ENCODE data around the gene PCDHGA1. TPM values are rescaled to one million over a fixed set of nuclear protein-coding genes. Genes with fewer than 3 reads are reported as not detected.
A peak's percentile ranks its signal among the peaks of the same experiment; 100 is the strongest.
"Not testable (repeated sequence)": the region's sequence is repeated elsewhere in the genome, so short reads cannot be mapped to it uniquely, and the experiment has no call there.

PCDHGA1 gene
- total RNA-seq, 1 experiment from 2014 or later, result not detected

DNA sequence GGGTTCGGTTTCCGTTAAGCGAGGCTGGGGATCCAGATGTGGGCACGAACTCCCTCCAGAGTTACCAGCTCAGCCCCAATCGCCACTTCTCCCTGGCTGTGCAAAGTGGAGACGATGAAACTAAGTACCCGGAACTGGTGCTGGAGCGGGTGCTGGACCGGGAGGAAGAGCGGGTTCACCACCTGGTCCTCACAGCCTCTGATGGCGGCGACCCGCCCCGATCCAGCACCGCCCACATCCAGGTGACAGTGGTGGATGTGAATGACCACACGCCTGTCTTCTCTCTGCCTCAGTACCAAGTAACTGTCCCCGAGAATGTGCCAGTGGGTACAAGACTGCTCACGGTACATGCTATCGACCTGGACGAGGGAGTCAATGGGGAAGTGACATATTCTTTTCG lies 53.0 kb downstream of the PCDHGA1 start:
- DNase-seq, result peak; percentile 28
- Histone ChIP-seq H3K27me3 (ENCODE audit: control insufficient read depth, insufficient read depth, low read length) (no peaks in the 10 kb centered on the region), H3K36me3 (replicated peaks; ENCODE audit: control insufficient read depth, insufficient read depth, low read length) (no peaks in the 10 kb centered on the region), H3K4me3 (ENCODE audit: insufficient read depth, low read depth, low read length) (no peak overlapping the region)

GRCh38 chr5:141384471-141385267 lies 54.4 kb downstream of the PCDHGA1 start:
- DNase-seq, result no peak
- no peaks in the 10 kb centered on the region for H3K27me3 ChIP-seq (ENCODE audit: control insufficient read depth, insufficient read depth, low read length)

DNA sequence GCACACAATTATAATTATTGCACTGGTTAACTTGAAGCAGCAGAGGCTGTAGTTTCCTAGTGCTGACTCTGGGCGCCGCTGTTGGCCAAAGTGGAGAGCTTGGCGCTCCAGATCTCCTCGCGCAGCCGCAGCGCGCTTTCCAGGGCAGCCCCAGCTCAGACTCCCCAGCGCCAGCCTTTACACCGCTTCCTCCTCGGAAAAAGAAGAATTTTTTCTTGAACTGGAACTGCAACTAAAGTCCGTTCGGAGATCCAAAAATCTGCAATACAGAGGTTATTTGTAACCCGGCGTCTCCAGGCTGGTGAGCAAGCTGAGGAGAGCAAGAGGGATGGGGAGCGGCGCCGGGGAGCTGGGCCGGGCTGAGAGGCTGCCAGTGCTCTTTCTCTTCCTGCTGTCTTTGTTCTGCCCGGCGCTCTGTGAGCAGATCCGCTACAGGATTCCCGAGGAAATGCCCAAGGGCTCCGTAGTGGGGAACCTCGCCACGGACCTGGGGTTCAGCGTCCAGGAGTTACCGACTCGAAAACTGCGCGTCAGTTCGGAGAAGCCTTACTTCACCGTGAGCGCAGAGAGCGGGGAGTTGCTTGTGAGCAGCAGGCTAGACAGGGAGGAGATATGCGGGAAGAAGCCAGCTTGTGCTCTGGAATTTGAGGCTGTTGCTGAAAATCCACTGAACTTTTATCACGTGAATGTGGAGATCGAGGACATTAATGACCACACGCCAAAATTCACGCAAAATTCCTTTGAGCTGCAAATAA lies 57.4 kb downstream of the PCDHGA1 start, which contains the start of gene PCDHGB4:
Gene PCDHGB4 (plus strand): TSS at position 142 of the 755 bp plus-strand sequence. CDS start 187 bp downstream, at position 329.
- not testable (repeated sequence) for H3K36me3 ChIP-seq (replicated peaks; ENCODE audit: control insufficient read depth, insufficient read depth, low read length); H3K27me3 ChIP-seq (ENCODE audit: control insufficient read depth, insufficient read depth, low read length)
- peak; percentile 50 for DNase-seq
- peak within 1 kb of the TSS; percentile 41; the same call in 1 of the 2 replicates for H3K4me3 ChIP-seq (ENCODE audit: insufficient read depth, low read depth, low read length)

More at GRCh38 chr5:141384471-141385267, 54.4 kb downstream of the PCDHGA1 start:
- no peaks in the 10 kb centered on the region for H3K36me3 ChIP-seq (replicated peaks; ENCODE audit: control insufficient read depth, insufficient read depth, low read length)
- H3K4me3 ChIP-seq (ENCODE audit: insufficient read depth, low read depth, low read length), result no peak overlapping the region

DNA sequence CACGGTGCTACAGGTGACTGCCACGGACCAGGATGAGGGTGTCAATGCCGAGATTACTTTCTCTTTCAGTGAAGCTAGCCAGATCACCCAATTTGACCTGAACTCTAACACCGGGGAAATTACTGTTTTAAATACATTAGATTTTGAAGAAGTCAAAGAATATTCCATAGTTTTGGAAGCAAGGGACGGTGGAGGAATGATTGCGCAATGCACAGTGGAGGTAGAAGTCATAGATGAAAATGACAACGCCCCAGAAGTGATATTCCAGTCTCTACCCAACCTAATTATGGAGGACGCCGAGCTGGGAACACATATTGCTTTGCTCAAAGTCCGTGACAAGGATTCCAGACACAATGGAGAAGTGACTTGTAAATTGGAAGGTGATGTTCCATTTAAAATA lies 58.3 kb downstream of the PCDHGA1 start:
- Histone ChIP-seq H3K27me3 (ENCODE audit: control insufficient read depth, insufficient read depth, low read length) (no peaks in the 10 kb centered on the region), H3K4me3 (ENCODE audit: insufficient read depth, low read depth, low read length) (no peak overlapping the region), H3K36me3 (replicated peaks; ENCODE audit: control insufficient read depth, insufficient read depth, low read length) (no peaks in the 10 kb centered on the region)
- no peak for DNase-seq

DNA sequence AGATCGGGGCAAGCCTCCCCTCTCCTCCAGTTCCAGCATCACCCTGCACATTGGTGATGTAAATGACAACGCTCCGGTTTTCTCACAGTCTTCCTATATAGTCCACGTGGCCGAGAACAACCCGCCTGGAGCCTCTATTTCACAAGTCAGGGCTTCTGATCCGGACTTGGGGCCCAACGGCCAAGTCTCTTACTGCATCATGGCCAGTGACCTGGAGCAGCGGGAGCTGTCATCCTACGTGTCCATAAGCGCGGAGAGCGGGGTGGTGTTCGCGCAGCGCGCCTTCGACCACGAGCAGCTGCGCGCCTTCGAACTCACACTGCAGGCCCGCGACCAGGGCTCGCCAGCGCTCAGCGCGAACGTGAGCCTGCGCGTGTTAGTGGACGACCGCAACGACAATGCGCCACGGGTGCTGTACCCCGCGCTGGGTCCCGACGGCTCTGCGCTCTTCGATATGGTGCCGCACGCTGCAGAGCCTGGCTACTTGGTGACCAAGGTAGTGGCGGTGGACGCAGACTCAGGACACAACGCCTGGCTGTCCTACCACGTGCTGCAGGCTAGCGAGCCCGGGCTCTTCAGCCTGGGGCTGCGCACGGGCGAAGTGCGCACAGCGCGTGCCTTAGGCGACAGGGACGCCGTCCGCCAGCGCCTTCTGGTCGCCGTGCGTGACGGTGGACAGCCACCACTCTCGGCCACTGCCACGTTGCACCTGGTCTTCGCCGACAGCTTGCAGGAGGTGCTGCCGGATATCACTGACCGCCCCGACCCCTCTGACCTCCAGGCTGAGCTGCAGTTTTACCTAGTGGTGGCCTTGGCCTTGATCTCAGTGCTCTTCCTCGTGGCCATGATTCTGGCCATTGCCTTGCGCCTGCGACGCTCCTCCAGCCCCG lies 59.1 kb downstream of the PCDHGA1 start:
- no peak overlapping the region for H3K4me3 ChIP-seq (ENCODE audit: insufficient read depth, low read depth, low read length)
- H3K27me3 ChIP-seq (ENCODE audit: control insufficient read depth, insufficient read depth, low read length), result no peaks in the 10 kb centered on the region

GRCh38 chr5:141392429-141393198 lies 62.3 kb downstream of the PCDHGA1 start, which contains the start of gene PCDHGA8:
Gene PCDHGA8 (plus strand): TSS chr5:141392633. CDS start chr5:141392814, 181 bp downstream.
- H3K27me3 ChIP-seq (ENCODE audit: control insufficient read depth, insufficient read depth, low read length), result no peaks in the 10 kb centered on the region
- no peak for DNase-seq
- no peak within 1 kb of the TSS for H3K4me3 ChIP-seq (ENCODE audit: insufficient read depth, low read depth, low read length)
- no peaks in the 10 kb centered on the region for H3K36me3 ChIP-seq (replicated peaks; ENCODE audit: control insufficient read depth, insufficient read depth, low read length)

More for the DNA sequence above, 59.1 kb downstream of the PCDHGA1 start:
- no peaks in the 10 kb centered on the region for H3K36me3 ChIP-seq (replicated peaks; ENCODE audit: control insufficient read depth, insufficient read depth, low read length)
- DNase-seq, result no peak

GRCh38 chr5:141393267-141393666 lies 63.0 kb downstream of the PCDHGA1 start:
- H3K36me3 ChIP-seq (replicated peaks; ENCODE audit: control insufficient read depth, insufficient read depth, low read length), result no peaks in the 10 kb centered on the region
- no peak for DNase-seq
- no peak overlapping the region for H3K4me3 ChIP-seq (ENCODE audit: insufficient read depth, low read depth, low read length)
- no peaks in the 10 kb centered on the region for H3K27me3 ChIP-seq (ENCODE audit: control insufficient read depth, insufficient read depth, low read length)

- not testable (repeated sequence) for H3K4me3 ChIP-seq (ENCODE audit: insufficient read depth, low read depth, low read length); DNase-seq; H3K27me3 ChIP-seq (ENCODE audit: control insufficient read depth, insufficient read depth, low read length); H3K36me3 ChIP-seq (replicated peaks; ENCODE audit: control insufficient read depth, insufficient read depth, low read length)
Measured at GRCh38 chr5:141394401-141395187, 64.3 kb downstream of the PCDHGA1 start.

- peak; percentile 41 for DNase-seq
- H3K4me3 ChIP-seq (ENCODE audit: insufficient read depth, low read depth, low read length); H3K36me3 ChIP-seq (replicated peaks; ENCODE audit: control insufficient read depth, insufficient read depth, low read length); H3K27me3 ChIP-seq (ENCODE audit: control insufficient read depth, insufficient read depth, low read length): not testable (repeated sequence)
Measured at GRCh38 chr5:141397756-141398551, 67.6 kb downstream of the PCDHGA1 start, which contains the start of gene PCDHGB5. Gene PCDHGB5 (plus strand): TSS chr5:141397947. CDS start chr5:141398128, 181 bp downstream.

- peak; percentile 28 for DNase-seq
- Histone ChIP-seq H3K4me3 (ENCODE audit: insufficient read depth, low read depth, low read length) (no peak overlapping the region), H3K27me3 (ENCODE audit: control insufficient read depth, insufficient read depth, low read length) (no peaks in the 10 kb centered on the region), H3K36me3 (replicated peaks; ENCODE audit: control insufficient read depth, insufficient read depth, low read length) (no peaks in the 10 kb centered on the region)
Measured at GRCh38 chr5:141398608-141399007, 68.3 kb downstream of the PCDHGA1 start.

DNA sequence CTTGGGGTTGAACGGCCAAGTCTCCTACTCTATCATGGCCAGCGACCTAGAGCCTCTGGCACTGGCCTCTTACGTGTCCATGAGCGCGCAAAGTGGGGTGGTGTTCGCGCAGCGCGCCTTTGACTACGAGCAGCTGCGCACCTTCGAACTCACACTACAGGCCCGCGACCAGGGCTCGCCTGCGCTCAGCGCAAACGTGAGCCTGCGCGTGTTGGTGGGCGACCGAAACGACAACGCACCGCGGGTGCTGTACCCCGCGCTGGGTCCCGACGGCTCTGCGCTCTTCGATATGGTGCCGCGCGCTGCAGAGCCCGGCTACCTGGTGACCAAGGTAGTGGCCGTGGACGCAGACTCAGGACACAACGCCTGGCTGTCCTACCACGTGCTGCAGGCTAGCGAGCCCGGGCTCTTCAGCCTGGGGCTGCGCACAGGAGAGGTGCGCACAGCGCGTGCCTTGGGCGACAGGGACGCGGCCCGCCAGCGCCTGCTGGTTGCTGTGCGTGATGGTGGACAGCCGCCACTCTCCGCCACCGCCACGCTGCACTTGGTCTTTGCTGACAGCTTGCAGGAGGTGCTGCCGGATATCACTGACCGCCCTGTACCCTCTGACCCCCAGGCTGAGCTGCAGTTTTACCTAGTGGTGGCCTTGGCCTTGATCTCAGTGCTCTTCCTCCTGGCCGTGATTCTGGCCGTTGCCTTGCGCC lies 69.4 kb downstream of the PCDHGA1 start:
- Histone ChIP-seq H3K36me3 (replicated peaks; ENCODE audit: control insufficient read depth, insufficient read depth, low read length) (no peaks in the 10 kb centered on the region), H3K27me3 (ENCODE audit: control insufficient read depth, insufficient read depth, low read length) (no peaks in the 10 kb centered on the region), H3K4me3 (ENCODE audit: insufficient read depth, low read depth, low read length) (no peak overlapping the region)
- DNase-seq, result no peak

Data from H7 (cell line).